ENCODE data around the gene DUSP22. TPM values are rescaled to one million over a fixed set of nuclear protein-coding genes. Genes with fewer than 3 reads are reported as not detected.
"Not testable (repeated sequence)": the region's sequence is repeated elsewhere in the genome, so short reads cannot be mapped to it uniquely, and the experiment has no call there.

DUSP22 gene
- total and polyA plus RNA-seq, 8 donors, result 15.6 to 338 (median 34.8) TPM

DNA sequence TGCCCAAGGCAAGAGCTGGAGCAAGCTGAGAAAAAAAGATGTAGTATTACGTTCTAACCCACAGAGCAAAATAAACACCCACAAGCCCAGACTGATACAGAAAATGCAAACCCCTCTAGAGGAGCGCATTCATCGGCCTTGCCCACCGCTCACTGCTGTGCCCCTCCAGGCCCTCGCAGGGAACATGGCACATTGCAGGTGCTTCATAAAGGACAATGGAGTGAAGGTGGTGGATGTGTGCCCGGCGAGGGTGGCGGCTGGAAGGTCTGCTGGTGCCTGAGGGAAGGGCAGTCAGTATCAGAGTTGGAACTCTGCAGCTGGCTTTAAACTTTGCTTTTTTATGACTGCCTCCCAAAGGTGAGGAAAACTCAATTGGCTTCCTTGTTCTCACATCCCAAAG is 80.7 kb downstream of the DUSP22 start:
- no peaks in the 10 kb centered on the region for H3K36me3 ChIP-seq
- H3K4me1 ChIP-seq, result peaks cover 0 to 5% (median 0%) of the 10 kb centered on the region in 4 donors
- no peak overlapping the region for H3K4me3 ChIP-seq
- H3K27me3 ChIP-seq, result peaks cover 0 to 79% (median 28%) of the 10 kb centered on the region in 3 donors
- WGBS, 5 donors, result 79 to 88% (median 84%) methylated on average over 8 of the region's 8 CpGs
- DNase-seq, result no peak
- peaks cover 0 to 29% (median 3%) of the 10 kb centered on the region in 4 donors for H3K9me3 ChIP-seq
- no peak overlapping the region for H3K27ac ChIP-seq
- TF ChIP-seq EP300 (IDR thresholded peaks at IDR 0.05) (no peak), POLR2AphosphoS5 (IDR thresholded peaks at IDR 0.05) (no peak)
- TF ChIP-seq, protein P1, sequence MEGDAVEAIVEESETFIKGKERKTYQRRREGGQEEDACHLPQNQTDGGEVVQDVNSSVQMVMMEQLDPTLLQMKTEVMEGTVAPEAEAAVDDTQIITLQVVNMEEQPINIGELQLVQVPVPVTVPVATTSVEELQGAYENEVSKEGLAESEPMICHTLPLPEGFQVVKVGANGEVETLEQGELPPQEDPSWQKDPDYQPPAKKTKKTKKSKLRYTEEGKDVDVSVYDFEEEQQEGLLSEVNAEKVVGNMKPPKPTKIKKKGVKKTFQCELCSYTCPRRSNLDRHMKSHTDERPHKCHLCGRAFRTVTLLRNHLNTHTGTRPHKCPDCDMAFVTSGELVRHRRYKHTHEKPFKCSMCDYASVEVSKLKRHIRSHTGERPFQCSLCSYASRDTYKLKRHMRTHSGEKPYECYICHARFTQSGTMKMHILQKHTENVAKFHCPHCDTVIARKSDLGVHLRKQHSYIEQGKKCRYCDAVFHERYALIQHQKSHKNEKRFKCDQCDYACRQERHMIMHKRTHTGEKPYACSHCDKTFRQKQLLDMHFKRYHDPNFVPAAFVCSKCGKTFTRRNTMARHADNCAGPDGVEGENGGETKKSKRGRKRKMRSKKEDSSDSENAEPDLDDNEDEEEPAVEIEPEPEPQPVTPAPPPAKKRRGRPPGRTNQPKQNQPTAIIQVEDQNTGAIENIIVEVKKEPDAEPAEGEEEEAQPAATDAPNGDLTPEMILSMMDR (IDR thresholded peaks at IDR 0.05), result no peak
- intact Hi-C loops (cut with DNase I; ENCODE audit: low total_unique reads), result no loop called here

DNA sequence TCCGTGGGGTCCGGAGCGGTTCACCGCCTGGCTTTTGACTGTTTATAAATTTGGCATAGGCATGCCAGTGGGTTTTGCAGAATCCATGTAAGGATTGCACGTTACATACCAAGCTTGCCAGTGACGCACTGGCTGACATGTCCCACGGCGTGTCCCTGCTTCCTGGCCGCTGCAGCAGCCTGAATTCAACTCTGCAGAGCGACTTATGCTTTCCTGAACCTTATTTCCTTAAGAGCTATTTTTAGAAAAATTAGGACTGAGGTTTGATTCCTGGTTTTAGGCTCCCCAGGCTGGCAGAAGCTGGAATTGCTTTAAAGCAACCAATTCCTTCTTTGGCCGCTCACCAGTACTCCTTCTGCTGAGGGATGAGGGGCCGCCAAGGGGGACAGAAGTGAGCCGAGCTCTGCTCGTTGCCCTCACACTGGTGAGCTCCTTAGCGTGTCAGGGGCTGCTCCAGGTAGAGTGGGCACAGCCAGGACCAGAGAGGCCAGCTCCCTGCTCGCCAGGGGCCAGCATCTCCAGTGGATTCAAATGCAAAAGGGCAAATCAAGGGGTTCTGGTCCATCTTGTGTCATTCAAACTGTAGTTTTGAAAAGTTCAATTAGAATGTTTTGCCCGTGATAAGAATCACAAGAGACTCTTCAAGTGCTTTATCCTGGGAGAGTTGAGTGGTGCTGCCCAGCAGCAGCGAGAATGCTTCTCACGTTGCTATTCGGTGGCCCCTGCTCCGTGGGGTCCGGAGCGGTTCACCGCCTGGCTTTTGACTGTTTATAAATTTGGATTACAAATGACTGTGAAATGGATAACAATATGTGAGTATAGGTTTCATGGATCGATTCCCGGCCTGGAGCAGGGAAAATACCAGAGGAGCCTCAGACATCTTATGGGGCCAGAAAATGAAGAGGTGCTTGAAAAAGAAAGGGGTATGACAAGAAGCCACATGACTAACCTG is 81.8 kb downstream of the DUSP22 start:
- H3K9me3 ChIP-seq, result peaks cover 0 to 29% (median 3%) of the 10 kb centered on the region in 4 donors

DNA sequence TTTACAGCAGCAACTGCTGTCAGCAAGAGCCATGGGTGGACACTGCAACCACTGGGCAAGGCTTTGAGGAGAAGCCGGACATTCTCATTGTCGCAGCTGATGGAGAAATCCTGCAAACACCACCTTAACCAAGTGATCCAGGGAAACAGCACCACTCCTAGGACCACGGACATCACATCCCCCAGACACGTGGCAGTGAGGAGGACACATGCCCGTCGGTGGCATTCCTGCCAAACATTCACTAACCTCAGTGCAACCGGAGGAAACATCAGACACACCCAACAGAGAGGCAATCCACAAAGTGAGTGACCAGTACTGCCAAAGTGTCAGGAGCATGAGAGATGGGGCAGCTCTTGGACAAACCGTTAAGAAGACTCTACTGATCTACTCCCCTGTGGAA is 82.7 kb downstream of the DUSP22 start:
- Histone ChIP-seq H3K4me1 (peaks cover 0 to 5% (median 0%) of the 10 kb centered on the region in 4 donors), H3K27ac (no peak overlapping the region), H3K9me3 (peaks cover 0 to 24% (median 3%) of the 10 kb centered on the region in 4 donors), H3K4me3 (no peak overlapping the region), H3K27me3 (peaks cover 0 to 79% (median 33%) of the 10 kb centered on the region in 3 donors), H3K36me3 (no peaks in the 10 kb centered on the region)
- DNase-seq, result no peak
- 73 to 82% (median 79%) methylated on average over 8 of the region's 8 CpGs for WGBS, 5 donors
- no peak for TF ChIP-seq EP300 (IDR thresholded peaks at IDR 0.05)
- no peak for TF ChIP-seq POLR2A (IDR thresholded peaks at IDR 0.05)
- intact Hi-C loops (cut with DNase I; ENCODE audit: low total_unique reads), result no loop called here

More for the DNA sequence above, 81.8 kb downstream of the DUSP22 start:
- Histone ChIP-seq H3K36me3 (no peaks in the 10 kb centered on the region), H3K4me3 (no peak overlapping the region), H3K27ac (no peak overlapping the region), H3K27me3 (peaks cover 0 to 79% (median 28%) of the 10 kb centered on the region in 3 donors), H3K4me1 (peaks cover 0 to 5% (median 0%) of the 10 kb centered on the region in 4 donors)
- peak in 1 of 2 donors; percentile 50 for DNase-seq
- WGBS, 5 donors, result 63 to 67% (median 65%) methylated on average over 26 of the region's 26 CpGs
- TF ChIP-seq POLR2A (IDR thresholded peaks at IDR 0.05), result no peak
- TF ChIP-seq, protein P1 (IDR thresholded peaks at IDR 0.05), result peak in 2 of 7 experiments; percentile 16
- intact Hi-C loops (cut with DNase I; ENCODE audit: low total_unique reads), result no loop called here

DNA sequence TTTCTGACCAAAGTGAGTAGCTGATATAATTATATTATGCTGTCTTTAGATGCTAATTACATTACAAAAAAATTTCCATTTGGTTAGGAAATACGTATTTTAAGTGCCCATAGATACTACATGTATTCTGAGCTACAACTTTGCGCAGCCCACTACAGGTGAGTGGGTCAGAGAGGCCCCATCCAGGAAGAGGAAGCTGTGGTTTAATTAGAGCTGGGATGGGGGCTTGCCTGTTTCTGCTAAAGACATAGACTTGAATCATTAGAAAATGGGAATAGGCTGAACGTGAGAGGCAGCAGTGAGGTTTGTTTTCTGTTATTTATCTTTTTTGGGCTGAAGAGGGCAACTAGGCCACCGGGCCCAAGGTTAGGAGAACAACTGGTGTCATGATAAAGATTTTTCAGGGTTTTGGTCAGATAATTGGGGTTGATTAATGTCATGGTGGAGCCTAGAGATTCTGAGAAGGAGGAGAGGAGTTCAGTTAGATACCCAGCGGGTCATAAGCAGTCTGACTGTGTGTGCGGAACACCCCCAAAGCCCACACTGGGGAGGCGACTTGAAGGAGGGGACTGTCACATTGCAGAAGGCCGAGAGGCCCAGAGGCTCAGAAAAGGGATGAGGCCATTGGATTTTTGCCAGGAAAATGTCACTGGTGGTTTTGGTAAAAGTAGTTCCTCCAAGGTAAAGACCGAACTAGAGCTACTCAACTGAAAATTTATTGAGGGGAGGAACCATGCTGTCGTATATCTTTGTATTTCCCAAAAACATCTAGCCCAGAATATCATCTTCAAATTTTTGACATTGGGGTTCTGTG is 84.7 kb downstream of the DUSP22 start:
- no peak for DNase-seq
- Histone ChIP-seq H3K9me3 (peaks cover 0 to 15% (median 5%) of the 10 kb centered on the region in 4 donors), H3K4me3 (no peak overlapping the region), H3K36me3 (no peaks in the 10 kb centered on the region), H3K27me3 (peaks cover 0 to 80% (median 26%) of the 10 kb centered on the region in 3 donors), H3K27ac (no peak overlapping the region), H3K4me1 (peaks cover 0 to 5% (median 0%) of the 10 kb centered on the region in 4 donors)
- 69 to 73% (median 73%) methylated on average over 10 of the region's 10 CpGs for WGBS, 5 donors
- intact Hi-C loops (cut with DNase I; ENCODE audit: low total_unique reads), result no loop called here
- no peak for TF ChIP-seq EP300 (IDR thresholded peaks at IDR 0.05)
- no peak for TF ChIP-seq POLR2A (IDR thresholded peaks at IDR 0.05)
- no peak for TF ChIP-seq POLR2AphosphoS5 (IDR thresholded peaks at IDR 0.05)
- TF ChIP-seq, protein P1 (IDR thresholded peaks at IDR 0.05), result no peak

DNA sequence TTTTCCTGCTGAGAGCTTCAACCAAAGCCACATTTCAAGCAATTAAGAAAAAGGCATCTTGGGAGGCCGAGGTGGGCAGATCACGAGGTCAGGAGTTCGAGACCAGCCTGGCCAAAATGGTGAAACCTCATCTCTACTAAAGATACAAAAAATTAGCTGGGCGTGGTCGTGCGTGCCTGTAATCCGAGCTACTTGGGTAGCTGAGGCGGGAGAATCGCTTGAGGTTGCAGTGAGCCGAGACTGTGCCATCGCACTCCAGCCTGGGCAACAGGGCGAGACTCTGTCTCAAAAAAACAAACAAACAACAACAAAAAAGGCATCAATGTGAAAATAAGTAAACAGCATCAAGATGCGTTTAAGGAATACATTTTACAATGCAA is 85.3 kb downstream of the DUSP22 start:
- H3K9me3 ChIP-seq, result peaks cover 0 to 15% (median 3%) of the 10 kb centered on the region in 4 donors
- H3K27ac ChIP-seq; H3K36me3 ChIP-seq; H3K4me3 ChIP-seq; intact Hi-C loops (cut with DNase I; ENCODE audit: low total_unique reads); DNase-seq; H3K4me1 ChIP-seq: not testable (repeated sequence)
- peaks cover 0 to 80% (median 21%) of the 10 kb centered on the region in 3 donors for H3K27me3 ChIP-seq
- 84 to 87% (median 86%) methylated on average over 13 of the region's 13 CpGs for WGBS, 5 donors

All from stomach (tissue), 9 donors.